Osteocyte (in vitro differentiated cells): ENCODE results near the gene PAM16. TPM values are rescaled to one million over a fixed set of nuclear protein-coding genes. Genes with fewer than 3 reads are reported as not detected.
A peak's percentile ranks its signal among the peaks of the same experiment; 100 is the strongest.

ENCODE experiments used
- DNase-seq: peaks from one replicate; pipeline ENCODE4 v3.0.0; 2021; ENCODE audit warnings: mixed read lengths; ENCODE audit not compliant: unreplicated experiment; ENCODE audit errors: extremely low spot score
- H3K27ac Mint-ChIP-seq: one replicate; pipeline ENCODE4 v1.8.0; 2021; ENCODE audit warnings: mild to moderate bottlenecking, mixed read lengths; ENCODE audit not compliant: unreplicated experiment
- H3K27me3 Mint-ChIP-seq: one replicate; pipeline ENCODE4 v1.8.0; 2021; ENCODE audit warnings: mixed read lengths; ENCODE audit not compliant: unreplicated experiment
- H3K36me3 Mint-ChIP-seq: one replicate; pipeline ENCODE4 v1.8.0; 2021; ENCODE audit warnings: mixed read lengths; ENCODE audit not compliant: unreplicated experiment
- H3K4me1 Mint-ChIP-seq: one replicate; pipeline ENCODE4 v1.8.0; 2021; ENCODE audit warnings: mixed read lengths; ENCODE audit not compliant: unreplicated experiment
- H3K4me3 Mint-ChIP-seq: one replicate; pipeline ENCODE4 v1.8.0; 2021; ENCODE audit warnings: mild to moderate bottlenecking, moderate library complexity, mixed read lengths; ENCODE audit not compliant: unreplicated experiment
- H3K9me3 Mint-ChIP-seq: one replicate; pipeline ENCODE4 v1.8.0; 2021; ENCODE audit warnings: mixed read lengths; ENCODE audit not compliant: unreplicated experiment
- CTCF ChIP-seq: fragments of 200-600 bp; sonication (generic); IDR thresholded peaks from 2 replicates; pipeline ENCODE4 v1.5.0; 2021; ENCODE audit warnings: antibody characterized with exemption, mild to moderate bottlenecking, moderate library complexity
- total RNA-seq: library from RNA; stranded (reverse); gene quantifications from 2 replicates; pipeline ENCODE4 v1.2.1, GENCODE V29; 2021

PAM16 gene
- total RNA-seq, 1 donor from 2014 or later: 21.0 TPM

- Mint-ChIP-seq H3K27ac (no peak overlapping the region), H3K27me3 (no peaks in the 10 kb centered on the region), H3K4me1 (peaks cover 56% of the 10 kb centered on the region), H3K36me3 (no peaks in the 10 kb centered on the region), H3K9me3 (no peaks in the 10 kb centered on the region), H3K4me3 (no peak overlapping the region)
- no peak for TF ChIP-seq CTCF
- DNase-seq: no peak
These were observed 25.8 kb downstream of the PAM16 start for GRCh38 chr16:4325253-4325758.

GRCh38 chr16:4324492-4325252 is 26.4 kb downstream of the PAM16 start:
- Mint-ChIP-seq H3K4me1 (peaks cover 57% of the 10 kb centered on the region), H3K4me3 (peak overlapping the region; percentile 40), H3K9me3 (no peaks in the 10 kb centered on the region), H3K27me3 (no peaks in the 10 kb centered on the region), H3K27ac (peak overlapping the region; percentile 70), H3K36me3 (no peaks in the 10 kb centered on the region)
- no peak for TF ChIP-seq CTCF
- no peak for DNase-seq

GRCh38 chr16:4323845-4324488 is 27.2 kb downstream of the PAM16 start:
- peak overlapping the region; percentile 40 for H3K4me3 Mint-ChIP-seq
- TF ChIP-seq CTCF: no peak
- H3K9me3 Mint-ChIP-seq: no peaks in the 10 kb centered on the region
- H3K27me3 Mint-ChIP-seq: no peaks in the 10 kb centered on the region
- H3K27ac Mint-ChIP-seq: peak overlapping the region; percentile 70
- peaks cover 59% of the 10 kb centered on the region for H3K4me1 Mint-ChIP-seq
- H3K36me3 Mint-ChIP-seq: no peaks in the 10 kb centered on the region
- no peak for DNase-seq

GRCh38 chr16:4323071-4323844 is 27.9 kb downstream of the PAM16 start:
- Mint-ChIP-seq H3K36me3 (no peaks in the 10 kb centered on the region), H3K4me3 (no peak overlapping the region), H3K4me1 (peaks cover 60% of the 10 kb centered on the region), H3K27ac (peak overlapping the region; percentile 70), H3K27me3 (no peaks in the 10 kb centered on the region), H3K9me3 (no peaks in the 10 kb centered on the region)
- no peak for TF ChIP-seq CTCF
- no peak for DNase-seq
